ENCODE measurements around the gene ZDHHC7. TPM values are rescaled to one million over a fixed set of nuclear protein-coding genes. Genes with fewer than 3 reads are reported as not detected.

Gene ZDHHC7
- total RNA-seq, 1 experiment from 2014 or later: 109 TPM

DNA sequence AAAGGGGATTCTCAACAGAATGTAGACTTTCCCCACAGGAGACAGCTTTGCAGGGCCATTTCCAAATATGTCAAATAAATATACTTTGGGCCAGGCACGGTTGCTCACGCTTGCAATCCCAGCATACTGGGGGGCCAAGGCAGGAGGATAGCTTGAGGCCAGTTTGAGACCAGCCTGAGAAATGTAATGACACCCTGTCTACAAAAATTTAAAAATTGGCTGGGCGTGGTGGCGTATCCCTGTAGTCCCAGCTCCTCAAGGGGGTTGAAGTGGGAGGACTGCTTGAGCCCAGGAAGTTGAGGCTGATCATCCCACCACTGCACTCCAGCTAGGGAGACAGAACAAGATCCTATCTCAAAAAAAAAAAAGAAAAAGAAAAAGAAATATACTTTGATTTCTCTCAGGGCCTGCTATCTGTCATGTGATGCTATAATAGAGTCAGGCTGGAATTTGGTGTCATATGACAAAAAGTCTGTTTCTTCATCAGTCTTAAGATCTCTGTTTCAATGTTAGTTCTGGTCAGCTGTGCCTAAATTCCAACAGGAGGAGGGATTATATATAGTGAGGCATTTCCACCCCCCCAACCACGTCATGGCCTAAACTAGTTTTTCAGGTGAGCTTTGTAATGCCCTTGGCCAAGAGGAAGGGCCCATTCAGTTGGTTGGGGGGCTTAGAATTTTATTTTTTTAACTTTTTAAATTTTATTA lies 4.3 kb upstream of the ZDHHC7 start:
- DNase-seq: peak; percentile 40
- Mint-ChIP-seq H3K27me3 (ENCODE audit: unreplicated experiment) (no peaks in the 10 kb centered on the region), H3K27ac (ENCODE audit: unreplicated experiment) (no peak overlapping the region), H3K4me3 (ENCODE audit: low read depth, unreplicated experiment) (no peak overlapping the region), H3K4me1 (ENCODE audit: low read depth, unreplicated experiment) (peaks cover 49% of the 10 kb centered on the region), H3K9me3 (ENCODE audit: low read depth, unreplicated experiment) (no peaks in the 10 kb centered on the region), H3K36me3 (ENCODE audit: insufficient read depth, unreplicated experiment) (peaks cover 25% of the 10 kb centered on the region)
- CTCF ChIA-PET: interaction anchor here (0.5 kb wide), 1 partner anchor 45 kb away, joined by 3 read pairs; no protein-coding TSS in a partner anchor
- no TSS peak for BruUV-seq (replicated peaks)
- intact Hi-C loops (cut with micrococcal nuclease; ENCODE audit: unreplicated experiment): no loop called here
- no peak for TF ChIP-seq CTCF (IDR thresholded peaks at IDR 0.05; ENCODE audit: unreplicated experiment)

DNA sequence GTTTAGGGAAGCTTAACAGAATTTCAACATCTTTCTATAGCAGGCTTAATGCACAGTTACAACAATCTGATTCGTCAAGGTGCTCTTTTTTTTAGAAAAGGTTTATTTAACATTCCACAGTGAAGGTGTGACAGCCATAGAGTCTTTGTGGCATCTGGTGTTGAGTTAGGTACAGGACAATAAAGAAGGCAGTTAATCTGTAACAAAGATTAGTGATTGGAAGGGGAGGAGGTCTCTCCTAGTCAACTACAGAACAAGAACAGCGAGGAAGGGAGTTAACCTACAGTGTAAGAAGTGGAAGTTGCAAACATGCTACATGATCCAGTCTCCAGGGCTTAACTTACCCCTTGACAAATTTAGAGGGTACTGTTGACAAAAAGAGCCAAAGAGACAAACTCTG lies 3.0 kb upstream of the ZDHHC7 start:
- CTCF ChIA-PET: interaction anchor here (0.6 to 1.1 kb wide), 4 partner anchors 9 to 79 kb away, joined by 3 to 4 read pairs (median 3); no protein-coding TSS in a partner anchor
- intact Hi-C loops (cut with micrococcal nuclease; ENCODE audit: unreplicated experiment): loop anchor here (5.0 kb wide), 1 partner anchor 73 kb away; no protein-coding TSS in a partner anchor
- DNase-seq: no peak
- Mint-ChIP-seq H3K27me3 (ENCODE audit: unreplicated experiment) (no peaks in the 10 kb centered on the region), H3K4me1 (ENCODE audit: low read depth, unreplicated experiment) (peaks cover 40% of the 10 kb centered on the region), H3K4me3 (ENCODE audit: low read depth, unreplicated experiment) (peak overlapping the region; percentile 19), H3K9me3 (ENCODE audit: low read depth, unreplicated experiment) (no peaks in the 10 kb centered on the region), H3K36me3 (ENCODE audit: insufficient read depth, unreplicated experiment) (peaks cover 36% of the 10 kb centered on the region), H3K27ac (ENCODE audit: unreplicated experiment) (peak overlapping the region; percentile 73)
- TF ChIP-seq CTCF (IDR thresholded peaks at IDR 0.05; ENCODE audit: unreplicated experiment): no peak
- BruUV-seq (replicated peaks): no TSS peak

- H3K4me3 Mint-ChIP-seq (ENCODE audit: low read depth, unreplicated experiment): peak overlapping the region; percentile 89
- TSS peak; percentile 100 for BruUV-seq (replicated peaks)
- peak overlapping the region; percentile 89 for H3K27ac Mint-ChIP-seq (ENCODE audit: unreplicated experiment)
- no peak for DNase-seq
- CTCF ChIA-PET: interaction anchor here (0.6 to 1.2 kb wide), 3 partner anchors 15 to 409 kb away, joined by 3 to 7 read pairs (median 4); no protein-coding TSS in a partner anchor
- TF ChIP-seq CTCF (IDR thresholded peaks at IDR 0.05; ENCODE audit: unreplicated experiment): no peak
- intact Hi-C loops (cut with micrococcal nuclease; ENCODE audit: unreplicated experiment): loop anchor here (2.0 to 5.0 kb wide), 2 partner anchors 15 to 75 kb away; partner anchors contain the start of gene KIAA0513
- H3K4me1 Mint-ChIP-seq (ENCODE audit: low read depth, unreplicated experiment): peaks cover 29% of the 10 kb centered on the region
- no peaks in the 10 kb centered on the region for H3K27me3 Mint-ChIP-seq (ENCODE audit: unreplicated experiment)
- peaks cover 41% of the 10 kb centered on the region for H3K36me3 Mint-ChIP-seq (ENCODE audit: insufficient read depth, unreplicated experiment)
- H3K9me3 Mint-ChIP-seq (ENCODE audit: low read depth, unreplicated experiment): no peaks in the 10 kb centered on the region
Observed at GRCh38 chr16:85011846-85012284, 530 bp upstream of the ZDHHC7 start.

DNA sequence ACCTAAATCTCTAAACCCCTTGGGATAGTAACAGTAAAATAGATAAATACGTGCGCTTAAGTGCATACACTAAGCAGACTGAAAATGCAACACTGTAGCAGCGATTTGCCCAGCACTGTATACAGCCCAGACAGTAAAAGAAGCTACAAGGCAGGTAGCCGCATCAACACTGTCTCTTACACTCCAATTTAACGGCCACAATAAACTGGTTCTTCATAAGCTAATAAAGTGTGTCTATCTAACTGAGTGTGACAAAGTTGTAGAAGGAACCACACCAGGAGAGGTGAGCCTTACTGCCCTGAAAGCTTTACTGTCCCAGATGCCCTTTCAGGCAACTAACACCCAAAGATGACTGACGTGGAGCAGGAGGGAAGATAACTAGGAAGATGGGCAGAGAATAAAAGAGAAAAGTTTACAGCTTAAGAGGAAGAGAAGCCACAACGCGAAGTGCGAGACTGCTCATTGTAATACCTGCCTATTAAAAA lies 847 bp downstream of the ZDHHC7 start:
- CTCF ChIA-PET: interaction anchor here (0.8 to 1.6 kb wide), 2 partner anchors 16 to 18 kb away, joined by 3 to 7 read pairs; partner anchors contain the start of gene KIAA0513
- Mint-ChIP-seq H3K36me3 (ENCODE audit: insufficient read depth, unreplicated experiment) (peaks cover 50% of the 10 kb centered on the region), H3K4me1 (ENCODE audit: low read depth, unreplicated experiment) (peaks cover 43% of the 10 kb centered on the region)

More for the DNA sequence above, 847 bp downstream of the ZDHHC7 start:
- intact Hi-C loops (cut with micrococcal nuclease; ENCODE audit: unreplicated experiment): loop anchor here (2.0 to 5.0 kb wide), 2 partner anchors 16 to 77 kb away; partner anchors contain the start of gene KIAA0513
- DNase-seq: no peak
- H3K4me3 Mint-ChIP-seq (ENCODE audit: low read depth, unreplicated experiment): peak overlapping the region; percentile 89
- no peak for TF ChIP-seq CTCF (IDR thresholded peaks at IDR 0.05; ENCODE audit: unreplicated experiment)
- TSS peak; percentile 40 for BruUV-seq (replicated peaks)
- H3K27ac Mint-ChIP-seq (ENCODE audit: unreplicated experiment): peak overlapping the region; percentile 89
- no peaks in the 10 kb centered on the region for H3K27me3 Mint-ChIP-seq (ENCODE audit: unreplicated experiment)
- H3K9me3 Mint-ChIP-seq (ENCODE audit: low read depth, unreplicated experiment): no peaks in the 10 kb centered on the region

All from Calu3 (cell line).